WI38 (cell line): ENCODE results near the gene HSP90AB1.

Experiments used
- H3K4me3 ChIP-seq: 2 replicates; pipeline ENCODE4 v1.5.1; 2011; ENCODE audit warnings: low read depth, mild to moderate bottlenecking, control low read depth, low read length
- CTCF ChIP-seq: IDR thresholded peaks from 2 replicates; pipeline ENCODE4 v1.5.1; 2012; ENCODE audit warnings: low read depth, mild to moderate bottlenecking, control low read depth, low read length

HSP90AB1 gene

GRCh38 chr6:44246663-44247337 lies at the start of gene HSP90AB1:
TSS of gene HSP90AB1 (plus strand) at chr6:44247101. CDS start at chr6:44248630, 1,529 bp downstream.
- peak within 1 kb of the TSS; percentile 100 for H3K4me3 ChIP-seq
- TF ChIP-seq CTCF, result no peak

GRCh38 chr6:44198684-44199083 lies 48.2 kb upstream of the HSP90AB1 start:
- H3K4me3 ChIP-seq, result no peak overlapping the region
- no peak for TF ChIP-seq CTCF

GRCh38 chr6:44199883-44200282 lies 47.0 kb upstream of the HSP90AB1 start:
- no peak for TF ChIP-seq CTCF
- no peak overlapping the region for H3K4me3 ChIP-seq

GRCh38 chr6:44201200-44201599 lies 45.7 kb upstream of the HSP90AB1 start:
- H3K4me3 ChIP-seq, result no peak overlapping the region
- TF ChIP-seq CTCF, result no peak

GRCh38 chr6:44201638-44202303 lies 45.1 kb upstream of the HSP90AB1 start:
- H3K4me3 ChIP-seq, result no peak overlapping the region
- no peak for TF ChIP-seq CTCF

- H3K4me3 ChIP-seq, result no peak overlapping the region
- TF ChIP-seq CTCF, result no peak
Measured at GRCh38 chr6:44202332-44202971, 44.4 kb upstream of the HSP90AB1 start.

GRCh38 chr6:44202972-44203750 lies 43.7 kb upstream of the HSP90AB1 start:
- no peak for TF ChIP-seq CTCF
- H3K4me3 ChIP-seq, result no peak overlapping the region
